Measurements from ENCODE around the gene PKMYT1.
"Not testable (repeated sequence)": the region's sequence is repeated elsewhere in the genome, so short reads cannot be mapped to it uniquely, and the experiment has no call there.

The PKMYT1 gene

GRCh38 chr16:2938206-2938605 is 42.0 kb downstream of the PKMYT1 start:
- DNase-seq, result no peak

GRCh38 chr16:2937170-2937569 is 43.1 kb downstream of the PKMYT1 start:
- DNase-seq, result no peak

DNA sequence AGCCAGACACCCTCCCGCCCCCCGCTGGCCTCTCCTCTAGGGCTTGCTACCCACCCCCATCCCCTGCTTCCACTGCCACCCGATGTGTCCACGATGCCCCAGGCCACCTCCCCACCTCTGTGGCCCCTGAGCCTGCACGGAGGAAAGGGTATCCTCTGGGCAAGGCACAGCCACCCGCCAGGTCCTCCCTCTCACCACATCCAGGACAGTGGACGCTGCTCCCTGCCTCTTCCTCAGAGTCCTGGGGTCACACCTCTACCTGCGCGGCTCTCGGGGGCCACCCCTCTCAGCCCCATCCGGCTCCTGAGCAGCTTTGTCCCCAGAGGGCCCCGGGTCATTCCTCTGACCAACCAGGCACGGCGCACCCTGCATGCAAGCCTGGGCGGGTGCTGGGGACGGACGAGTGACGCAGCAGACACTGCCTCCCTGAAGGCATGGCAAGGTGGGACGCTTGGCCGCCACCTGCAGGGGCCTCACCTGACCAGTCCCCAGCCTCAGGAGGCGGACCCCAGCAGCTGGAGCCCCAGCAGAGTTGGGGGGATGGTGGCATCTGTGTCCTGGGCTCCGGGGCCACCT is 43.7 kb downstream of the PKMYT1 start:
- DNase-seq, result no peak

DNA sequence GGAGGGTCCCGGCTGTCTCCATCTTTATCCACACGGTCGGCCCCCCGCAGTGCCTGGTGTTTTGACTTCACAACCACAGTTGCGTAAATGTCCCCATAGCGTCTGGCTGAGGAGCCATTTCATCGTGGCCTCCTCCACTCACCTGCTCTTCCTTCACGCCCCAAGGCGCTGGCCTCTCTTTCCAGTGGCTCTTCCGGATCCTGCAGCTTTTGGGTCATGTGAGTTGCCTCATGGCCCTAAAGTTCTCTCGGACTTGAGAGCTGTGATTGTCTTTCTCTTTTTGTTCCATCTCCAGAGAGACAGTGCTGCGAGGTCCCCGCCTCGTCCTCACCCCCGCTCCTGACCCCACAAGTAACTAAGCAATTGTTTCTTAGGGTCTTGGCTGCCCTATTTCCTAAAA is 45.8 kb downstream of the PKMYT1 start:
- DNase-seq, result no peak

- DNase-seq, result no peak
Measured at GRCh38 chr16:2933701-2934100, 46.5 kb downstream of the PKMYT1 start.

GRCh38 chr16:2933136-2933535 is 47.1 kb downstream of the PKMYT1 start:
- DNase-seq, result no peak

- not testable (repeated sequence) for DNase-seq
Measured at GRCh38 chr16:2931231-2931914, 48.9 kb downstream of the PKMYT1 start.

DNA sequence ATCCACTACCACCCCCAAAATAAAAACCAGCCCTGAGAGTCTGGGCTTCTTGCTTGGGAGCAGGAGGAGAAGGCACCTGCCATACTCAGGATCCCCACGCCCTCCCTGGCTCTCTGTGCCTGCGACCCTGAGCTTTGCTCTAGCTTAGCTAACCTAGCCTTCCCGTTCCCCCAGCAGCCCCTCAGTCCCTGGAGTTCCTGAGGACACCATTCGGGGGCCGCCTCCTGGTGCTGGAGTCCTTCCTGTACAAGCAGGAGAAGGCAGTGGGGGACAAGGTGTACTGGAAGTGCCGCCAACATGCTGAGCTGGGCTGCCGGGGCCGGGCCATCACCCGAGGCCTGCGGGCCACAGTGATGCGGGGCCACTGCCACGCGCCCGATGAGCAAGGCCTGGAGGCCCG is 50.0 kb downstream of the PKMYT1 start:
- no peak for DNase-seq

DNA sequence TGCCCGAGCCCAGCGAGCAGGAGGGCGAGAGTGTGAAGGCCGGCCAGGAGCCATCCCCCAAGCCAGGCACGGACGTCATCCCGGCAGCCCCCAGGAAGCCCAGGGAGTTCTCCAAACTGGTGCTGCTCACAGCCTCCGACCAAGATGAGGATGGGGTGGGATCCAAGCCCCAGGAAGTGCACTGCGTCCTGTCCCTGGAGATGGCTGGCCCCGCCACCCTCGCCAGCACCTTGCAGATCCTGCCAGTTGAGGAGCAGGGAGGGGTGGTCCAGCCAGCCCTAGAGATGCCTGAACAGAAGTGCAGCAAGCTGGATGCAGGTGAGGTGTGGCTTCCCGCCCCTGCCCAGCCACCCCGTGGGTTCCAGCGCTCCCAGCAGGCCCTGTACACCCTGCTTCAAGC is 50.6 kb downstream of the PKMYT1 start:
- DNase-seq, result no peak

GRCh38 chr16:2928796-2929195 is 51.5 kb downstream of the PKMYT1 start:
- DNase-seq, result no peak

GRCh38 chr16:2928151-2928550 is 52.1 kb downstream of the PKMYT1 start:
- DNase-seq, result not testable (repeated sequence)

DNA sequence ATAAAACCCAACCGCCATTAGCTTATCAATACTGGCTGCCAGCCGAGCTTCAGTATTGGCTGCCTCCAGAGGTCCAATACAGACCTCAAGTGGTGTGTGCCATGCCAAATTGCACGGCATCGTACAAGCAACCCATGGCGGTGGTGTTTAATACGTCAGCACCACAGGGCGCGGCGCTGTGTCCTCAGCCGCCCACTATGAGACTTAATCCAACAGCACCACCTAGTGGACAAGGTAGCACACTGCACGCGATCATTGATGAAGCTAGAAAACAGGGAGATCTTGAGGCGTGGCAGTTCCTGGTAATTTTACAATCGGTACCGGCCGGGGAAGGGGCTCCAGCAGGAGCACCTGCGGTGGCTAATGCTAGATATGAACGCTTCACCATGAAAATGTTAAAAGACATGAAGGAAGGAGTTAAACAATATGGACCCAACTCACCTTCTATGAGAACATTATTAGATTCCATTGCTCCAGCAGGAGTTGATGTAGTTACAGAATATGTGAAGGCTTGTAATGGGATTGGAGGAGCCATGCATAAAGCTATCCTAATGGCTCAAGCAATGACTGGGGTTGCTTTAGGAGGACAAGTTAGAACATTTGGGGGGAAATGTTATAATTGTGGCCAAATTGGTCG is 53.1 kb downstream of the PKMYT1 start:
- peak in 53 of 56 donors; percentile 21 to 91 (median 65) for DNase-seq

DNA sequence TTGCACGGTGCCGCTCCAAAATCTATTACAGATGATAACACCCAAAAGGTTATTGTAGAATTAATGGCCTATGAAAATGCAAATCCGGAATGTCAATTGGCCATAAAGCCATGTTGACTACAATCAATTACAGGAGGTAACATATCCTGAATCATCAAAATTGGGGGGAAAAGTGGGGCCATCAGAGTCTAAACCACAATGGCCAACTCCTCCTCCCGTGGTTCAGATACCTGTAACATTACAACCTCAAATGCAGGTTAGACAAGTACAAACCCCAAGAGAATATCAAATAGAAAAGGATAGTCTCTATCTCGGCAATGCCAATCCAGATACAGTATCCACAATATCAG is 53.6 kb downstream of the PKMYT1 start:
- DNase-seq, result no peak

DNA sequence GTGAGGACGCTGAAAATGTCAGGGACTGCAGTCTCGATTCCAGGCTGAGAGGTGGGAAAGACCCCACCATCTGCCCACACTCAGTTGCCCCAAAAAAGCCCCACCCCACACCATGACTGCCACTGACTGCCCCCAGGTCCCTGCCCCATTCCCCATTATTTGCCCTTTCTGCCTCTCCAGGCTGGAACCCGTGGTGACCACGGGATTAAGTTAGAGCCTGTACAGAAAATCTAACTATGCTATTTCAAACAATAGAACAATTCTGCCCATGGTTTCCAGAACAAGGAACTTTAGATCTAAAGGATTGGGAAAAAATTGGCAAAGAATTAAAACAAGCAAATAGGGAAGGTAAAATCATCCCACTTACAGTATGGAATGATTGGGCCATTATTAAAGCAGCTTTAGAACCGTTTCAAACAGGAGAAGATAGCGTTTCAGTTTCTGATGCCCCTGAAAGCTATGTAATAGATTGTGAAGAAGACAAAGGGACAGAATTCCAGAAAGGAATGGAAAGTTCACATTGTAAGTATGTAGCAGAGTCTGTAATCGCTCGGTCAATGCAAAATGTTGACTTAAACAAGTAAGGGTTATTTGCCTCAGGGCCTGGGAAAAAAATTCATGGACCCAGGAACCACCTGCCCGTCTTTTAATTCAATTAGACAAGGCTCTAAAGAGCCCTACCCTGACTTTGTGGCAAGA is 54.1 kb downstream of the PKMYT1 start:
- DNase-seq, result no peak

DNA sequence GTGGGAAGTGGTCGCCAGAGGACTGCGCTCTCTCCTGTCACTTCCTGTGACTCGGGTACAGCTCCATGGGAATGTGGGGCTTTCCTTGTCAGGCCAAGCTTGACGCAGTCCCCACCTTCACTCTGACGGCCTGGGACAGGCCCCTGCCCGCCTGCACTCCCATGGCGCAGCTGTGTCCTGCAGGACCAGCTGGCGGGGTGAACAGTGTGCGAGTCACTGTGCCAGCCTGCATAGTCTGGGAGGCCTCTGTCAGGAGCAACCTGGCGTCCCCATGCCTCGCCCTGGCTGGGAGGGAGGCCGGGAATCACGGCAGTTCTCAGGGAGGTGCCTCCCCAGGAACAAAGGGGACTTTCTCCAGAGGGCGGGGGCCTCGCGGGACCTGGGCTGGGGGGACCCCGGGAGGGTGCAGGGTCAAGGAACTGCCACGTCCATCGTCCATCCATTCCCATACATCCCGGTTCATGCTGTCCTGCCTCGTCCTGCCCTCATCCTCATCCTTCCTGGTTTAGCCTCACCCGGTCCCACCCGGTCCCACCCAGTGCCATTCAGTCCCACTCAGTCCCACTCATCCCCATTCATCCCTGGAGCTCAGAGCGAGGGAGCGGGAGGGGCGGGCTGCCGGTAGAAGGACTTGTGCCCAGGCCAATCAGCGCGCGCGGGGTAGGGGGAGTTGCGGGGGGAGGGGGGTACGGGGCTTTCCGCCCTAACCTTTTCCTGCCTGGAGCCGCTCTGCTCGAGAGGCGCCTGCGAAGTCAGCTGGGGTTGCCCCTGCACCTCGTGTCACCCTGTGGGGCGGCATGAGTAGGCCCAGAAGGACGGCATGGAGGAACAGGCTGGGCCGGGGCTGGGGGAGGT is 55.1 kb downstream of the PKMYT1 start:
- DNase-seq, result peak in 1 of 56 donors; percentile 14

DNA sequence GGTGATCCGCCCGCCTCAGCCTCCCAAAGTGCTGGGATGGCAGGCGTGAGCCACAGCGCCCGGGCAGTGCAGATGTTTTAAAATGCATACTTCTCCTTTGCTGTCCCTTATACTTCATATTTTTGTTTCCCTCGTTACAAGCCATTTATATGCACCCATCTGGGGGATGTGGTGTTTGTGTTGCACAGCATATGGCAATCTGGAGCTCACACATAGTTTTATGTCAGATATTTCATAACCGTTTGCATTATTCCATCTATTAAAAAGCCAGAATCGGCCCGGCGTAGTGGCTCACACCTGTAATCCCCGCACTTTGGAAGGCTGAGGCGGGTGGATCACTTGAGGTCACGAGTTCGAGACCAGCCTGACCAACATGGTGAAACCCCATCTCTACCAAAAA is 56.8 kb downstream of the PKMYT1 start:
- DNase-seq, result no peak

Measured in nucleus accumbens (tissue), 56 donors.